ENCODE results near the gene CELSR1. TPM values are rescaled to one million over a fixed set of nuclear protein-coding genes. Genes with fewer than 3 reads are reported as not detected.

CELSR1 gene
- total RNA-seq, 1 donor from 2014 or later, result 8.9 TPM

DNA sequence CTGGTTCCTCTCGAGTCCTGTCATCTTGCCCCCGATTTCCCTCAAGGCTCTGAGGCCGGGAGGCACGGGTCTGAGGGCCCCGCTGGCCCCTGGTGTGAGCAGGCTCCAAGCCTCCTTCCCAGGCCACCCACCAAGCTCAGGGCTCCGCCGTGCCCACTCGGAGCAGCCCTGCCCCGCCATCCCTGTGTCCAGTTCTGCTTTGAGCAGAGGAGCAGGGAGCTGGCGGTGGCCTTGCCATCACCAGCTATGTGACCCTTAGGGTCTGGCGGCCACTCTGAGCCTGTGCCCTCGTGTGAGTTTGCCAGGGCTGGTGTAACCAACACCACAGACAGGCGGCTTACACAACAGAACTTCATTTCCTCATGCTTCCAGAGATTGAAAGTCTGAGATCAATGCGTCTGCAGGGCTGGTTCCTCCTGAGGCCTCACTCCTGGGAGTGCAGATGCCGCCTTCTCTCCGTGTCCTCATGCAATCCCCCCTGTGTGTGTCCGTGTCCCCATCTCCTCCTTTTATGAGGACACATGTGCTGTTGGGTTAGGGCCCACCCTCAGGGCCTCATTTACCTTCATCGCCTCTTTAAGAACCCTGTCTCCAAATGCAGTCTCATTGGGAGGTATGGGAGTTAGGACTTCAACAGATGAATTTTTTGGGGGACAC is 36.5 kb upstream of the CELSR1 start:
- Histone ChIP-seq H3K4me3 (no peak overlapping the region), H3K36me3 (no peaks in the 10 kb centered on the region), H3K27ac (replicated peaks) (peak overlapping the region; percentile 86), H3K9me3 (replicated peaks) (peaks cover 20% of the 10 kb centered on the region), H3K4me1 (peaks cover 56% of the 10 kb centered on the region), H3K27me3 (ENCODE audit: low read depth) (no peaks in the 10 kb centered on the region)
- TF ChIP-seq, protein P1, sequence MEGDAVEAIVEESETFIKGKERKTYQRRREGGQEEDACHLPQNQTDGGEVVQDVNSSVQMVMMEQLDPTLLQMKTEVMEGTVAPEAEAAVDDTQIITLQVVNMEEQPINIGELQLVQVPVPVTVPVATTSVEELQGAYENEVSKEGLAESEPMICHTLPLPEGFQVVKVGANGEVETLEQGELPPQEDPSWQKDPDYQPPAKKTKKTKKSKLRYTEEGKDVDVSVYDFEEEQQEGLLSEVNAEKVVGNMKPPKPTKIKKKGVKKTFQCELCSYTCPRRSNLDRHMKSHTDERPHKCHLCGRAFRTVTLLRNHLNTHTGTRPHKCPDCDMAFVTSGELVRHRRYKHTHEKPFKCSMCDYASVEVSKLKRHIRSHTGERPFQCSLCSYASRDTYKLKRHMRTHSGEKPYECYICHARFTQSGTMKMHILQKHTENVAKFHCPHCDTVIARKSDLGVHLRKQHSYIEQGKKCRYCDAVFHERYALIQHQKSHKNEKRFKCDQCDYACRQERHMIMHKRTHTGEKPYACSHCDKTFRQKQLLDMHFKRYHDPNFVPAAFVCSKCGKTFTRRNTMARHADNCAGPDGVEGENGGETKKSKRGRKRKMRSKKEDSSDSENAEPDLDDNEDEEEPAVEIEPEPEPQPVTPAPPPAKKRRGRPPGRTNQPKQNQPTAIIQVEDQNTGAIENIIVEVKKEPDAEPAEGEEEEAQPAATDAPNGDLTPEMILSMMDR (IDR thresholded peaks at IDR 0.05; ENCODE audit: borderline replicate concordance), result no peak
- DNase-seq, result peak; percentile 13
- intact Hi-C loops (cut with micrococcal nuclease), result no loop called here

- Histone ChIP-seq H3K4me1 (peaks cover 48% of the 10 kb centered on the region), H3K27me3 (ENCODE audit: low read depth) (no peaks in the 10 kb centered on the region), H3K9me3 (replicated peaks) (peaks cover 20% of the 10 kb centered on the region), H3K27ac (replicated peaks) (peak overlapping the region; percentile 19), H3K4me3 (no peak overlapping the region), H3K36me3 (no peaks in the 10 kb centered on the region)
- DNase-seq, result peak; percentile 27
- intact Hi-C loops (cut with micrococcal nuclease), result no loop called here
- TF ChIP-seq, protein P1 (IDR thresholded peaks at IDR 0.05; ENCODE audit: borderline replicate concordance), result no peak
Observed at GRCh38 chr22:46572911-46573780, 35.7 kb upstream of the CELSR1 start.

DNA sequence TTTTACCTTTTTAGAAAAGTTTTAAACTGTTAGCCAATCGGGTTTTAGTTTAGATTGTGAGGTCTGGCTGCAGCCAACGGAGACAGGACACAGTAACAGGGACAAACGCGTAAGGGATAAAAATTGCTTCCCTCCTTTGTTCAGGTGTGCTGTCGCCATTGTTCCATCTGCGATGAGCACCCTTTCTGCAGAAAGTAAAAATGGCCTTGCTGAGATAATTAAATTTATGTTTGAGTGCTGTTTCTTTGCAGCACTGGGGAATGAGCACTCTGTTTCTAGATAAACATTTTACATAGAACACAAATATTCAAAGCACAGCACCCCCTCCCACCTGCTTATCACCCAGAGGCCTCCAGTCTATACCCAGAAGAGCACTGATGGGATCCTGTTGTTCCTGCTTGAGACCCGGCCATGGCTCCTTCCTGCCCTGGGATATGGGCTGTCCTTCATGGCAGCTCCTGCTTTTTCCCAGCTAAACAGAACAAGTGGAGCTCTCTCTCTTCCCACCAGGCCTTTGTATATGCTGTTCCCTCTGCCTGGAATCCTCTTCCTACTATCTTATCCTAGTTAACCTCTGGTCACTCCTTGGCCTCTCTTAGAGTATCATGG is 34.3 kb upstream of the CELSR1 start:
- Histone ChIP-seq H3K4me1 (peaks cover 40% of the 10 kb centered on the region), H3K4me3 (no peak overlapping the region), H3K27me3 (ENCODE audit: low read depth) (no peaks in the 10 kb centered on the region), H3K36me3 (no peaks in the 10 kb centered on the region), H3K9me3 (replicated peaks) (peaks cover 20% of the 10 kb centered on the region), H3K27ac (replicated peaks) (no peak overlapping the region)
- DNase-seq, result no peak
- intact Hi-C loops (cut with micrococcal nuclease), result no loop called here
- TF ChIP-seq, protein P1 (IDR thresholded peaks at IDR 0.05; ENCODE audit: borderline replicate concordance), result no peak

DNA sequence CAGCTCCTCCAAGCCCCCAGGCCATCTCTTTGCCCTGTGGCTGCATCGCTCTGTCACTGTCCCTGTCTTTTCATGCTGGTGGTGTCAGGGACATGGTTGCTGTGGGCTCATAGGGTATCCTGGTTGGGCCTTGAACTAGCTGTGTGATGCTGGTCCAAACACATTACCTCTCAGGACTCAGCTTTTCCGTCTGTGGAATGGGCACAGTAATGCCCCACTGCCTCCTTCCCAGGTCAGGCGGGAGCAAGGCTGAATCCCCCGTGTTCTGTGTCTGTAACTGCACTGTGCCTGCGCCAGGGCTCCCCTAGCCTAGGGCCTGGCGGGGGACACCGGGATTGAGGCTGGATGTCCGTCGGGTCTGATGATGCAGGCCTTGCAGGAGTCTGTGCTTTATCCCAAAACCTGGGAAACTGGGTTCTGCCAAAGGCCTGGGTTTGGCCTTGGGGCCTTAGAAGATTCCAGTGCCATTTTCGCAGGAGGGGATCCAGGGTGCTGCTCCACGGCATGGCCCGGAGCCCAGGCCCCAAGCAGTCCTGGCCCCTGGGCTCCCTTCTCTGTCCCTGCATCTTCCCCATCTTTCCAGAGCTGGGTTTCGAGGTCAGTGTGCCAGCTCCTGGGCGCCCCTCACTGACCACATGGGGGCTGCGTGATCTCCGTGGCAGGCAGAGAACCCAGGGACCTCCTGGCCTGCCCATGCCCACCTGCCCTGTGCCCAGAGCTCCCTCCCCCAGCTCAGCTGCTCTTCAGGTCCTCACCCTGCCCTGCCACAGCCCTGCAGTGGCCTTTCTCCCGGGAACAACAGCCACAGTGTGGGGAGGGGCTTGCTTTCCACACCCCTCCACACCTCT is 32.7 kb upstream of the CELSR1 start:
- no peaks in the 10 kb centered on the region for H3K27me3 ChIP-seq (ENCODE audit: low read depth)
- intact Hi-C loops (cut with micrococcal nuclease), result loop anchor here (10.0 kb wide), 1 partner anchor 105 kb away; no protein-coding TSS in a partner anchor
- H3K36me3 ChIP-seq, result no peaks in the 10 kb centered on the region
- peak; percentile 8 for DNase-seq
- no peak overlapping the region for H3K4me3 ChIP-seq
- peaks cover 25% of the 10 kb centered on the region for H3K4me1 ChIP-seq
- TF ChIP-seq, protein P1 (IDR thresholded peaks at IDR 0.05; ENCODE audit: borderline replicate concordance), result no peak
- no peak overlapping the region for H3K27ac ChIP-seq (replicated peaks)
- H3K9me3 ChIP-seq (replicated peaks), result peaks cover 20% of the 10 kb centered on the region
